SK-N-SH (cell line): Measurements from ENCODE around the gene PTPN13.

ENCODE experiments used
- CHD2 ChIP-seq: fragments of 150-350 bp; IDR thresholded peaks from 2 replicates; pipeline ENCODE4 v1.6.1; 2018; ENCODE audit warnings: low read length; ENCODE audit not compliant: partially characterized antibody
- CTCF ChIP-seq: fragments of 200-600 bp; sonication (generic); IDR thresholded peaks from 2 replicates; pipeline ENCODE4 v1.6.1; 2017; ENCODE audit warnings: antibody characterized with exemption, mild to moderate bottlenecking, moderate library complexity
- ELF1 ChIP-seq: IDR thresholded peaks from 2 replicates; pipeline ENCODE4 v1.4.0; 2012
- EP300 ChIP-seq, 2 experiments: IDR thresholded peaks; 2 replicates each; pipeline versions ENCODE4 v1.4.0 to v1.6.1; 2012; ENCODE audit warnings: borderline replicate concordance in 1 of 2, low read depth in 1 of 2, low read length in 1 of 2
- MAX ChIP-seq: IDR thresholded peaks from 2 replicates; pipeline ENCODE4 v1.4.0; 2012; ENCODE audit warnings: low read depth
- MXI1 ChIP-seq: IDR thresholded peaks from 2 replicates; pipeline ENCODE4 v1.6.1; 2012; ENCODE audit warnings: mild to moderate bottlenecking, low read depth, low read length, improper control_type of control experiment
- POLR2AphosphoS5 ChIP-seq: IDR thresholded peaks from 2 replicates; pipeline ENCODE4 v1.6.1; 2012; ENCODE audit warnings: low read depth, low read length
- RAD21 ChIP-seq: IDR thresholded peaks from 2 replicates; pipeline ENCODE4 v1.6.1; 2012; ENCODE audit warnings: mild to moderate bottlenecking, low read length
- RCOR1 ChIP-seq: fragments of 150-350 bp; IDR thresholded peaks from 2 replicates; pipeline ENCODE4 v1.6.1; 2017; ENCODE audit warnings: antibody characterized with exemption, low read length
- REST ChIP-seq: IDR thresholded peaks from 2 replicates; pipeline ENCODE4 v1.6.1; 2012; ENCODE audit warnings: mild to moderate bottlenecking, low read depth, low read length, moderate library complexity
- USF2 ChIP-seq: fragments of 150-350 bp; IDR thresholded peaks from 2 replicates; pipeline ENCODE4 v1.6.1; 2017; ENCODE audit warnings: antibody characterized with exemption, low read length, low read depth, borderline replicate concordance

- no peak for TF ChIP-seq MAX
- no peak for TF ChIP-seq RAD21
- TF ChIP-seq MXI1, result no peak
- no peak for TF ChIP-seq ELF1
- no peak for TF ChIP-seq USF2
- TF ChIP-seq REST, result no peak
- no peak for TF ChIP-seq POLR2AphosphoS5
- TF ChIP-seq CHD2, result no peak
- no peak for TF ChIP-seq CTCF
- TF ChIP-seq RCOR1, result no peak
- TF ChIP-seq EP300 (IDR thresholded peaks at IDR 0.05; ENCODE audit: borderline replicate concordance in 1 of 2, low read depth in 1 of 2, low read length in 1 of 2), result no peak
Observed at GRCh38 chr4:86718152-86718551, 124.0 kb downstream of the PTPN13 start.
